ENCODE data around the gene CWC27.

The CWC27 gene

DNA sequence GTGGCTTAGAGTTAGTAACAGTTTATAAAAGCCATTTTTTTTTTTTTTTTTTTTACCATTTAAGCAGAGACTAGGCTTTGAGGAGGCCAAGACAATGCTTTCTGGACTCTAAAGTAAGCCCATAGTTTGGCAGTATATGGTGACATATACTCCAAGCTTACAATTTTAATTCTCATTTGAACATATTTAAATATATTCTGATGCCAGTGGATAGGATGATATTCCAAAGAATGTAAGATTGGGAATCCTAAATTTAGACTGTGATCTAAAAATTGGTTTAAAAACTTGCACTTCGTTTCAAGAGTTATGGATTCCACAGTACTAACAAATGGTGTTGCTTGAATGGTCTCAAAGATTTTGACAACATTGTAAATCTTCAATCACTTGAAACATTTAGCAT is 112.1 kb downstream of the CWC27 start:
- H3K27me3 ChIP-seq (ENCODE audit: insufficient read depth, low read length, poor library complexity): no peaks in the 10 kb centered on the region
- H3K79me2 ChIP-seq (ENCODE audit: insufficient read depth, low read length): no peaks in the 10 kb centered on the region
- H3K9me3 ChIP-seq (ENCODE audit: insufficient read depth, low read length, severe bottlenecking): no peaks in the 10 kb centered on the region
- no peaks in the 10 kb centered on the region for H3K36me3 ChIP-seq (ENCODE audit: insufficient read depth, low read length)
- no peaks in the 10 kb centered on the region for H3K4me1 ChIP-seq (ENCODE audit: insufficient read depth, low read length)
- no peak overlapping the region for H2AFZ ChIP-seq (ENCODE audit: low read depth, low read length)
- no peak overlapping the region for H3K4me3 ChIP-seq (ENCODE audit: low read depth in 1 of 2, low read length in 2 of 2)
- H3K27ac ChIP-seq (ENCODE audit: low read length): no peak overlapping the region
- no peak for TF ChIP-seq EZH2 (IDR thresholded peaks at IDR 0.05; ENCODE audit: borderline replicate concordance, low read depth, low read length, severe bottlenecking)
- H3K9ac ChIP-seq (ENCODE audit: low read depth, low read length): no peak overlapping the region
- no peak for ATAC-seq (ENCODE audit: insufficient read depth, low read depth)
- no peak overlapping the region for H3K4me2 ChIP-seq (ENCODE audit: insufficient read depth, low read length)
- no peak for DNase-seq
- no peaks in the 10 kb centered on the region for H4K20me1 ChIP-seq (ENCODE audit: insufficient read depth, low read length)

DNA sequence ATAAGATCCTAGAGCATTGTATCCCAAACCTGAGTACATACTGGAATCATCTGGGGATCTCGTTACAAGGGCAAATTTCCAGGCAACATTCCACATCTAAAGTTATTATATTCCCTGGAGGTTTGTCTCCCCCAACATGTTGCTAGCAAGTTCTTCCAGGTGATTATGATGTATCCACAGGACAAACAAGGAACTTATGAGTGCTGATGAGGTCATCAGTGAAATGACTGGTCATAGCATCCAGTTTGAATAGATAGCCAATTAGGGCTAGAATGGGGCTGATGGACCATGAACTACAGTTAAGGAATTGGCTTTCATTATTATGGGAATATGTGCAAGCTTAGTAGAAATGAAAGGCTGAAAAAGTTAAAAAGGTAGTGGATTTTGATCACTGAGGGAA is 115.2 kb downstream of the CWC27 start:
- H3K4me1 ChIP-seq (ENCODE audit: insufficient read depth, low read length): no peaks in the 10 kb centered on the region
- H3K9ac ChIP-seq (ENCODE audit: low read depth, low read length): no peak overlapping the region
- H3K27me3 ChIP-seq (ENCODE audit: insufficient read depth, low read length, poor library complexity): no peaks in the 10 kb centered on the region
- DNase-seq (no peak), ATAC-seq (ENCODE audit: insufficient read depth, low read depth) (no peak)
- H3K9me3 ChIP-seq (ENCODE audit: insufficient read depth, low read length, severe bottlenecking): no peaks in the 10 kb centered on the region
- no peaks in the 10 kb centered on the region for H3K79me2 ChIP-seq (ENCODE audit: insufficient read depth, low read length)
- H3K27ac ChIP-seq (ENCODE audit: low read length): no peak overlapping the region
- H2AFZ ChIP-seq (ENCODE audit: low read depth, low read length): no peak overlapping the region
- H3K36me3 ChIP-seq (ENCODE audit: insufficient read depth, low read length): no peaks in the 10 kb centered on the region
- H3K4me2 ChIP-seq (ENCODE audit: insufficient read depth, low read length): no peak overlapping the region
- H3K4me3 ChIP-seq (ENCODE audit: low read depth in 1 of 2, low read length in 2 of 2): no peak overlapping the region
- TF ChIP-seq, protein P1, sequence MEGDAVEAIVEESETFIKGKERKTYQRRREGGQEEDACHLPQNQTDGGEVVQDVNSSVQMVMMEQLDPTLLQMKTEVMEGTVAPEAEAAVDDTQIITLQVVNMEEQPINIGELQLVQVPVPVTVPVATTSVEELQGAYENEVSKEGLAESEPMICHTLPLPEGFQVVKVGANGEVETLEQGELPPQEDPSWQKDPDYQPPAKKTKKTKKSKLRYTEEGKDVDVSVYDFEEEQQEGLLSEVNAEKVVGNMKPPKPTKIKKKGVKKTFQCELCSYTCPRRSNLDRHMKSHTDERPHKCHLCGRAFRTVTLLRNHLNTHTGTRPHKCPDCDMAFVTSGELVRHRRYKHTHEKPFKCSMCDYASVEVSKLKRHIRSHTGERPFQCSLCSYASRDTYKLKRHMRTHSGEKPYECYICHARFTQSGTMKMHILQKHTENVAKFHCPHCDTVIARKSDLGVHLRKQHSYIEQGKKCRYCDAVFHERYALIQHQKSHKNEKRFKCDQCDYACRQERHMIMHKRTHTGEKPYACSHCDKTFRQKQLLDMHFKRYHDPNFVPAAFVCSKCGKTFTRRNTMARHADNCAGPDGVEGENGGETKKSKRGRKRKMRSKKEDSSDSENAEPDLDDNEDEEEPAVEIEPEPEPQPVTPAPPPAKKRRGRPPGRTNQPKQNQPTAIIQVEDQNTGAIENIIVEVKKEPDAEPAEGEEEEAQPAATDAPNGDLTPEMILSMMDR (IDR thresholded peaks at IDR 0.05; ENCODE audit: borderline replicate concordance, extremely low read depth, low read length, poor library complexity, severe bottlenecking): no peak
- no peak for TF ChIP-seq EZH2 (IDR thresholded peaks at IDR 0.05; ENCODE audit: borderline replicate concordance, low read depth, low read length, severe bottlenecking)
- no peaks in the 10 kb centered on the region for H4K20me1 ChIP-seq (ENCODE audit: insufficient read depth, low read length)

DNA sequence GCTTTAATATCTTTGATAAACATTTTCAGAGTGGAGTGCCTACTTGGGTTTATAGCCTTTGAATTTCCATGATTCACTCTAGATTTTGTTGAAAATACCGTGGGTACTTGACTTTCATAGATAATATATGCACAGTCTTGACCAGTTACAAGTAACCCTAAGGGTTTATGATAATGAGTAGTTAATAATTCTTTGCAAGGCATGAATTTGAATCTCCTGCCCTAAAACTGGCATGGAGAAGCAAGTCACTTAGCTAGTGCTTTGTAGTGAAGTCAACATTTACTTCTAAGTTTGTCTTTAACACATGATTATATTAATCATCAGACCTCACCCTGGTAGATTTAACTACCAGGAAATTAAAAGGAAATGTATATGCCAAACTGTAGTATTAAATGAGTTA is 115.8 kb downstream of the CWC27 start:
- Histone ChIP-seq H3K36me3 (ENCODE audit: insufficient read depth, low read length) (no peaks in the 10 kb centered on the region), H3K4me1 (ENCODE audit: insufficient read depth, low read length) (no peaks in the 10 kb centered on the region), H3K4me3 (ENCODE audit: low read depth in 1 of 2, low read length in 2 of 2) (no peak overlapping the region), H3K4me2 (ENCODE audit: insufficient read depth, low read length) (no peak overlapping the region), H3K27me3 (ENCODE audit: insufficient read depth, low read length, poor library complexity) (no peaks in the 10 kb centered on the region), H3K9ac (ENCODE audit: low read depth, low read length) (no peak overlapping the region), H2AFZ (ENCODE audit: low read depth, low read length) (no peak overlapping the region), H4K20me1 (ENCODE audit: insufficient read depth, low read length) (no peaks in the 10 kb centered on the region), H3K27ac (ENCODE audit: low read length) (no peak overlapping the region), H3K9me3 (ENCODE audit: insufficient read depth, low read length, severe bottlenecking) (no peaks in the 10 kb centered on the region), H3K79me2 (ENCODE audit: insufficient read depth, low read length) (no peaks in the 10 kb centered on the region)
- DNase-seq: no peak
- no peak for TF ChIP-seq EZH2 (IDR thresholded peaks at IDR 0.05; ENCODE audit: borderline replicate concordance, low read depth, low read length, severe bottlenecking)
- TF ChIP-seq, protein P1 (IDR thresholded peaks at IDR 0.05; ENCODE audit: borderline replicate concordance, extremely low read depth, low read length, poor library complexity, severe bottlenecking): no peak
- no peak for ATAC-seq (ENCODE audit: insufficient read depth, low read depth)

DNA sequence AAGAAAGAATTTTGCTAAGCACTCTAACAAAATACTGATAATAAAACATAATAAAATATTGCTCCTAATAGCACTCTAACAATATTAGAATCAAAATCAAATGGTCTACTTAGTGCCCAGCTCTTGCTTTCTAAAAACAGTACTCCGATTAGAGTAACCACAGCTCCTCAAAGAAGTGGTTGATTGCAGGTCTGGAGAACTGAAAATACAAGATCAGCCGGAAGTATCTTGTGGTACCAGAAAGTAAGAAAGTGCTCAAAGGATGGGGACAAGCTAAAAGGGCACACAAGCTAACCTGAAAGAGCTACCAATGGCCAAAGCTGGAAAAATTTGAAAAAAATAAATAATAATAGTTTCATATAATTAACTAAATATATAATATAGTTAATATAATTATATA is 119.2 kb downstream of the CWC27 start:
- DNase-seq (no peak), ATAC-seq (ENCODE audit: insufficient read depth, low read depth) (no peak)
- H3K9ac ChIP-seq (ENCODE audit: low read depth, low read length): no peak overlapping the region
- H3K27ac ChIP-seq (ENCODE audit: low read length): no peak overlapping the region
- H3K9me3 ChIP-seq (ENCODE audit: insufficient read depth, low read length, severe bottlenecking): no peaks in the 10 kb centered on the region
- no peaks in the 10 kb centered on the region for H3K36me3 ChIP-seq (ENCODE audit: insufficient read depth, low read length)
- no peaks in the 10 kb centered on the region for H3K79me2 ChIP-seq (ENCODE audit: insufficient read depth, low read length)
- TF ChIP-seq, protein P1 (IDR thresholded peaks at IDR 0.05; ENCODE audit: borderline replicate concordance, extremely low read depth, low read length, poor library complexity, severe bottlenecking): no peak
- TF ChIP-seq EZH2 (IDR thresholded peaks at IDR 0.05; ENCODE audit: borderline replicate concordance, low read depth, low read length, severe bottlenecking): no peak
- no peaks in the 10 kb centered on the region for H3K27me3 ChIP-seq (ENCODE audit: insufficient read depth, low read length, poor library complexity)
- no peaks in the 10 kb centered on the region for H3K4me1 ChIP-seq (ENCODE audit: insufficient read depth, low read length)
- no peaks in the 10 kb centered on the region for H4K20me1 ChIP-seq (ENCODE audit: insufficient read depth, low read length)
- no peak overlapping the region for H3K4me2 ChIP-seq (ENCODE audit: insufficient read depth, low read length)
- H2AFZ ChIP-seq (ENCODE audit: low read depth, low read length): no peak overlapping the region
- H3K4me3 ChIP-seq (ENCODE audit: low read depth in 1 of 2, low read length in 2 of 2): no peak overlapping the region

Data from DND-41 (cell line).